ENCODE data around the gene NKAIN2.
"Not testable (repeated sequence)": the region's sequence is repeated elsewhere in the genome, so short reads cannot be mapped to it uniquely, and the experiment has no call there.

Gene NKAIN2

GRCh38 chr6:123896869-123897268 is 93.2 kb downstream of the NKAIN2 start:
- no peak for DNase-seq

DNA sequence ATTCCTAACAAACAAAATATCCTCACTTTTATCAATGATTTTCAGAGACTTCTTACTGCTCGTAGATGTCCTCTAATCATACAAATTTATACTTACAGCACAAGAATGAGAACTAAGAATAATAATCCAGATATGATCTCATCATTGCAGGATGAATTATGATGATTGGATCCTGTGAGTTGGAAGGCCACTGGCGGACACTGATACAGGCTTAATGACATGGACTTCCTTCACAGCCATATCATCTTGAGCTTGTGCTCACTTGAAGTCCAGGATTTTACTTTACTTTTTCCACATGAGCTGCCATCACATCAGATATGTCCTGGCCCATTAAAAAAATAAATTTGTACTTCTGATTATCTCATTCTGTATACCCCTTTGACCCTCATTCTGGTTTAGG is 94.3 kb downstream of the NKAIN2 start:
- no peak for DNase-seq

DNA sequence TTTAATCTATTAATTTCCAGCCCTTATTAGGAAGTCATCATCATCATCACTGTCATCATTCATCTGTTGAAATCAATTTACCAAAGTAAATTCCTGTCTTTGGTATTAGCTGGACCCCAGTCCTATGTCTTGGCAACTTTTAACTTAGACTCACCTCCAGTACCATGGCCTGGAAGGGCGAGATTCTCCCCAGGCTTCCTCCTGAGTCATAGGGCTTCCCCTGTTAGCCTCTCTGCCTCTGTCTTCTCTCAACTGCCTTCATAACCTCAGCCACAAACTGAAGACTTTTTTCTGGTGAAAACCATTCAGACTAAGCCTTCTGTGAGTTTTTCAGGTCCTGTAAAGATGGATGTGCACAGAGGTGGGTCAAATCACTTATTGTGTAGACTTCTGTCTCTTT is 95.0 kb downstream of the NKAIN2 start:
- DNase-seq, result no peak

GRCh38 chr6:123899745-123900144 is 96.1 kb downstream of the NKAIN2 start:
- no peak for DNase-seq

DNA sequence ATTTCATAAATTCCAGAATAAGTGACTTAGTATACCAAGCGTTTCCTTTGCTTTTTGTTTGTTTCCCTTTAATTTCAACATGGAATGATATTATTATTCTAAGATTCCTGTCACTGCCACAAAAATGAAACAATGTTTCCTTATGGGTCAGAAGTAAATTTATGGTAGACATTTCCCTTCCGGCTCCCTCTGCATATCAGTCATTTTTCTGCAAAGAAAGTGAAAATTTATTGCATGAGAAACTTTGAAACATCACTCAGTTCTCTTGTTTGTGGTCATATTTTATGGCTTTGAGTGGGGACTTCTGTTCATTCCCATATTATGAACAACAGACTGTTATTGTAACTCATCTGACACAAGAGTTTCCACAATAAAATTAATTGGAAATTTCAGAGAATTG is 97.8 kb downstream of the NKAIN2 start:
- no peak for DNase-seq

DNA sequence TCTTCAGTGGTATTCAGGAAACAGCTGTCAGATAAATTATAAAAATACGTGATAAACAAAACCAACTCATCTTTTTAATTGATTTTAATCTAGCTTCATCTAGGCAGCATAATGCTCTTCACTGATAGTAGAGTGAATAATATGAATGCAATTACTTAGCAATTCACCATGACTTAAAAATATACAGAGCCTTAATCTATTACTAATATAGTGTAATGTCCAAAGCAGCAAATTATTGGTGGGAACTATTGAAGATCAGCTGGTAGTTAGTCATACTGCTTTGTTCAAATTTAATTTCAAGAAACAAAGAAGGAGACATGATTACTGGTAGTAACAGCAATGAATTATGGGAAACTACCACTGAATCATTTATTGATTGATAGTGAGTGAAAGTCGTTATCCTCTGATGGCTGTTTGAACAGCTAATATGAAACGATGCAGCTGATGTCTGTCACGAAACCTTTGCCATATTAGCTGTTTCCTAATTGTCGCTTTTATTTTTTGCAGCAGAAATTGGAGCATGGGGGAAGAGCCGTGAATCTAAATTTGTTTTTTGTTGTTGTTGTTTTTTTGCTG is 99.2 kb downstream of the NKAIN2 start:
- DNase-seq, result no peak

- DNase-seq, result no peak
Observed at GRCh38 chr6:123904228-123904627, 100.6 kb downstream of the NKAIN2 start.

DNA sequence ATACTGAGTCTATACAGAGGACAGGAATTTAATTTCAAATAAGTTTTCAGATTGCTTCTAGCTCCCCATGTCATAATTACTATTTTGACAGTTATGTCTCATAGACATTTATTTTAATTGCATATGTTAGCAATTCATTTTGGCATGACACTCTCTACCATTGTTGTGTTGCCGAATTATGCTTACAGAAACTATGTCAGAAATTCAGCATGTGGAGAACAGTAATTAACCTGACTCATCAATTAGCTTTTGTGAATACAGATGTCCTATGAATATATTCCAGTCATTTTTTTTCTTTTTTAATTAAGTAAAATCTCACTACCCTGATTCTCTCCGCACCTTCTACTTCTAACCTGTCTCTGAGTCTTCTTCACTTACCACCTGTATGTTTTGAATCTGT is 105.1 kb downstream of the NKAIN2 start:
- no peak for DNase-seq

- no peak for DNase-seq
Observed at GRCh38 chr6:123909989-123910388, 106.3 kb downstream of the NKAIN2 start.

DNA sequence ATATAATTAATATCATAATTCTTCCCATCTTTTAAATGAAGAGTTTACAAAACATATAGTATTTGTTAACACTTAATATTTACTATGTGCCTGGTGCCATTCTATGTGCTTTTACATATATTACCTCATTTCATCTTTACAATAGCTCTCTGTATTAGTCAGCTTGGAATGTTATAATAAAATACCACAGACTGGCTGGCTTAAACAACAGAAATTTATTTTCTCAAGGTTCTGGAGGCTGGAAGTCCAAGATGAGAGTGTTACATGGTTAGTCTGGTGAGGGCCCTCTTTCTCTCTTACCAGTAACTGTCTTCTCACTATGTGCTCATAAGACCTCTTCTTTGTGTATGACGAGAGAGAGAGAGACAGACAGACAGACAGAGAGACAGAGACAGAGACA is 110.2 kb downstream of the NKAIN2 start:
- DNase-seq, result no peak

- not testable (repeated sequence) for DNase-seq
Observed at GRCh38 chr6:123923379-123923778, 119.7 kb downstream of the NKAIN2 start.

DNA sequence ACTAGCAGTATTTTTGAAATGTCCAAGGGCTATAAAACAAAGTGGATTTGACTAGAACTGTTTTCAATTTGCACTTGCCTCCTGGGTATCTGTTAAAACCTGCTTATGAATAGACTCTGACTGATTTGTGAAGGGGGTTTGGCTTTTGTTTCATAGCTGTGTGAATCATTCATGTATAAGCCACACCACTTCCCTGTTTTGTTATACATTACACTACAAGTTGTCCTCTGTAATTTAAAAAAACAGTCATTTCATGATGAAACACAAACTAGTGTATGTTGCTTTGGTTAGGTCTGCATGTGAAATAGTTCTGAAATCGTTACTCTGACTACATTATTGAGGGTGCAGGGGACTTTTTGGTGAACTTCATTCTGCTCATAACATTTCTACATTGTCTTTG is 121.7 kb downstream of the NKAIN2 start:
- DNase-seq, result no peak

DNA sequence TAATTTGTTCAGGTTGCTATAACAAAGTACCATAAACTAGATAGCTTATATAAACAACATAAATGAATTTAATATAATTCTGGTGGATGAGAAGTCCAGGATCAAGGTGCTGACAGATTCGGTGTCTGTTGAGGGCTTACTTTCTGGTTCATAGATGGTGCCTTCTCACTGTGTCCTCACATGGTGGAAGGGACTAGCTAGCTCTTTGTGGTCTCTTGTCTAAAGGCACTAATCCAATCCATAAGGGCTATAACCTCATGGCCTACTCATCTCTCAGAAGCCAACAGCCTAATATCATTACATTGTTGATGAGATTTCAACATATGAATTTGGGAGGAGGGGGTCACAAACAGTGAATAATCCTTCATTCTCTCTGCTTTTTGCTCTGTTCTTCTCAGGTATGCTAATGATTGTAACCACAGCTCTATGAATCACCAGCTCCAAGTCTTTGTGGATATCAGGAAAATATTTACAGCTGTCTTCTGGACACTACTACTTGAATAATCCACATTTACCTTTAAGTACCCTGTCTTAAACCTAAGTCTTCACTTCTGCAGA is 122.3 kb downstream of the NKAIN2 start:
- DNase-seq, result no peak

DNA sequence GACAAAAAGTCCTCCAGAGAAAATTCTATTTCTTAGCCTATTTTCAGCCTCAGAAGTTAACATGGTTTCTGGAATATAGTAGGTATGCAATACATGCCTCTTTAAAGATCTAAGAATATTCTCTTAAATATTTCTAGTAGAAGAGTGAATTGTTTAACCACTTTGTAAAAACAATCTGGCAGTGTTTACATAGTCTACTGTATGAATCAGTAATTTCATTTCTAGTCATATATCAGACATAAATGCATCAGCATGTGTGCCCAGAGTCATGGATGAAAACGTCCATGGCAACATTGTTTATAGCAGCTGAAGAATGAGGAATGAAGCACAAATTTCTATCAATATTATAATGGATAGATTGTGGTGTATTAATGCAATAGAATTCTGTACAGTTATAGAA is 124.9 kb downstream of the NKAIN2 start:
- DNase-seq, result no peak

DNA sequence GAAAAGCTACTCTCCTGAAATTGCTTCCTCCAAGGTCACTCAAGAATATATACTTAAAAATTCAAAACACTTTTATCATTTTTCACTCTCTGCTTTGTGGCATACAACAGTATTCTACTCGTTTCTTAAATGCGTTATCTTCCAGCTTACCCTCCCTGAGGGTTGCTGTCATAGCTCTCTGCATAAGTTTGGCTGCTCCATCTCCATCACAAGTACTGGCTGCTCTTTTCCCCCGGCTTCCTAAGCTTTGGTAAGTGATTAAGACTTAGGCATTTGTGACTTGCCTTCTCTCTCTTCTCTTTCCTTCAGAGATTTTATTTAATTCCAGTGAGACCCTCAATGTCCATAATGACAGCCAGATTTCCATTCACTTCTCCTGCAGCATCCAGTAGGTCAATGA is 128.3 kb downstream of the NKAIN2 start:
- no peak for DNase-seq

GRCh38 chr6:123940551-123940950 is 136.9 kb downstream of the NKAIN2 start:
- no peak for DNase-seq

DNA sequence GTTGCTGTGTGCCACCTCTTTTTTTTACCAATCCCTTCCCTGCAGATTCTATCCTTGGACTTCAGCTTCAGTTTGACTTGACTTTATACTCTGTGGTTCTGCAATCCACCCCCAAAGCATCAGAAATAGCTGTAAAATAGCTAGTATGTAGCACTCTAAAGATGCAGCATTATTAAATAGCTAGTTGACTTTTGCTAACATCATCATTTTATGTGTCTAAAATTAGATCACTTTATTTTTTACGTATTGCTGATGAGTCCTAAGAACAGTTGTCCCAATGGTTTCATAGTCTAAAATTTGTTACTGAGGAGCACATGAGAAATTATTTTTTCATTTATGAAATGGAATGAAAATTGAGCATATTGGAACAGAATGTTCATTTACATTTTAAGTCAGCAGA is 138.2 kb downstream of the NKAIN2 start:
- DNase-seq, result no peak

GRCh38 chr6:123945386-123945785 is 141.7 kb downstream of the NKAIN2 start:
- no peak for DNase-seq

GRCh38 chr6:123953920-123954319 is 150.3 kb downstream of the NKAIN2 start:
- DNase-seq, result no peak

DNA sequence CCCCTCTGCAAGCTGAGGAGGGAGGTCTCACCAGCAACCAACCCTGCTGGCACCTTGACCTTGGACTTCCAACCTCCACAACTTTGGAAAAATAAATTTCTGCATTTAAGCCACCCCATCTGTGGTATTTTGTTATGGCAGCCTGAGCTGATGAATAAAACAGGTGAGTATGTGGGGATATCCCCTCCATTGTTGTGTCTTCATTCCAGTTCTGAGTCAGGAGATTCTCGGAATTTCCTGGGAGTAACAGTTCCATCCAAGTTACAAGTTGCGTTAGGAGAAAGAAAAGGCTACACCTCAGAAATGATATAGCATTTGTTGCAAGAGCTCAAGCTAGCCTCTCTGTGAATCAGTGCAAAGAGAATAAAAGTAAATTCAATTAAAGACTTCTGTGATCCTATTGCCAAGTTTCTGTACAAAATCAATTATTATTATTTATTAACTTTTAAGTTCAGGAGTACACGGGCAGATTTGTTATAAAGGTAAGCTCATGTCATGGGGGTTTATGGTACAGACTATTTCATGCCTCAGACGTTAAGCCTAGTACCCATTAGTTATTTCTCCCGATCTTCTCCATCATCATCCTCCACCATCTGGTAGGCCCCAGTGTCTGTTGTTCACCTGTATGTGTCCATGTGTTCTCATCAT is 153.0 kb downstream of the NKAIN2 start:
- DNase-seq, result no peak

DNA sequence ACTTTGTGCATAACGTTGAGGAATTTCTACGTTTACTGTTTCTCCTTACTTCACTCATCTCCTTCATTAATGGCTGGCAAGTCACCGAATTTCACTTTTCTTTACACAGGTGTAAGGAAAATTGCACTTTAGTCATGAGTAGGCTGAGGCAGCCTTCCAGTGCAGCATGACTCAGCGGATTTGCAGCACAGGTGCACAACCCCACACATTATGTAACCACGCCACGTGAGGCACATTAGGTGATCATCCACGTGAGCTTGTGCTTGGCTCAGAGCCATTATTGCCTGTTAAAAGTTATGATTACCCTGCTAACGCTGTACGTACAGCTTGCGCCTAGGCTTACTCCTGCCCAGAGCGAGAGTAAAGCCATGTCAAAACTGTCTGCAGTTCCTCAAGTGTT is 158.8 kb downstream of the NKAIN2 start:
- no peak for DNase-seq

- no peak for DNase-seq
Observed at GRCh38 chr6:123965894-123966293, 162.2 kb downstream of the NKAIN2 start.

- no peak for DNase-seq
Observed at GRCh38 chr6:123966618-123967017, 163.0 kb downstream of the NKAIN2 start.

- DNase-seq, result no peak
Observed at GRCh38 chr6:123967905-123968304, 164.2 kb downstream of the NKAIN2 start.
